A549 (cell line): ENCODE data around the gene ISM1. TPM values are rescaled to one million over a fixed set of nuclear protein-coding genes. Genes with fewer than 3 reads are reported as not detected.

ENCODE experiments used
- ATAC-seq, 2 experiments: fragments of 200-7000 bp in 1 of 2; fragments of >200 bp in 1 of 2; cut with Nextera tagmentation in 1 of 2; cut with Tn5 transposase in 1 of 2; 3 replicates each; pipeline versions ENCODE4 v1.8.0 to v1.9.1; 2018 to 2020; ENCODE audit warnings: mild to moderate bottlenecking in 1 of 2, moderate library complexity in 1 of 2
- CTCF ChIA-PET: fragments of 300-600 bp; sonication (Branson Sonifier 250); formaldehyde crosslinking; extraction: SDS; loops from one replicate; lab custom pipeline; 2021; ENCODE audit warnings: antibody characterized with exemption, inconsistent platforms; lab: Yijun Ruan, JAX
- POLR2A ChIA-PET: fragments of 350-600 bp; formaldehyde crosslinking; extraction: SDS; loops from one replicate; lab custom pipeline; 2021; ENCODE audit warnings: antibody characterized with exemption, inconsistent platforms; lab: Yijun Ruan, JAX
- DNase-seq, 2 experiments: peaks; one replicate each; pipeline versions ENCODE4 v3.0.0 to v3.0.0-alpha.2; 2011 to 2016; ENCODE audit warnings: low read depth in 1 of 2, low spot score in 1 of 2
- FAIRE-seq: peaks from 2 replicates; lab custom pipeline; 2011; peaks lifted over from hg19 to GRCh38; lab: Jason Lieb, UNC
- H3K27ac ChIP-seq, 2 experiments: fragments of >200 bp; sonication (Bioruptor Twin); formaldehyde crosslinking; 3 replicates each; pipeline ENCODE4 v1.5.1; 2016 to 2017
- H3K4me1 ChIP-seq: fragments of >200 bp; sonication (Bioruptor Twin); formaldehyde crosslinking; 3 replicates; pipeline ENCODE4 v1.6.1; 2016
- H3K4me2 ChIP-seq: fragments of >200 bp; sonication (Bioruptor Twin); formaldehyde crosslinking; 3 replicates; pipeline ENCODE4 v1.6.1; 2016
- H3K4me3 ChIP-seq: fragments of >200 bp; sonication (Bioruptor Twin); formaldehyde crosslinking; 3 replicates; pipeline ENCODE4 v1.5.1; 2016
- H3K9me3 ChIP-seq: fragments of >200 bp; sonication (Bioruptor Twin); formaldehyde crosslinking; 3 replicates; pipeline ENCODE4 v1.6.1; 2016
- CBX8 ChIP-seq: fragments of 200-600 bp; sonication (generic); IDR thresholded peaks from 2 replicates; pipeline ENCODE4 v1.6.1; 2016
- E2F6 ChIP-seq: IDR thresholded peaks from 2 replicates; pipeline ENCODE4 v1.6.1; 2012; ENCODE audit warnings: low read depth, borderline replicate concordance
- EHF ChIP-seq: fragments of 250-450 bp; sonication (Bioruptor Pico); IDR thresholded peaks from 2 replicates; pipeline ENCODE4 v1.5.0; 2020; ENCODE audit warnings: mild to moderate bottlenecking
- EHMT2 ChIP-seq: fragments of 200-600 bp; sonication (generic); IDR thresholded peaks from 2 replicates; pipeline ENCODE4 v1.6.1; 2016; ENCODE audit warnings: antibody characterized with exemption, low read depth, mild to moderate bottlenecking, moderate library complexity
- ESRRA ChIP-seq: fragments of 150-350 bp; IDR thresholded peaks from 2 replicates; pipeline ENCODE4 v1.6.1; 2014; ENCODE audit warnings: mild to moderate bottlenecking, low read length, borderline replicate concordance
- HES2 ChIP-seq: fragments of >200 bp; sonication (Bioruptor Twin); formaldehyde crosslinking; IDR thresholded peaks from 2 replicates; pipeline ENCODE4 v1.6.1; 2016
- HMGXB4 ChIP-seq: fragments of 250-450 bp; sonication (Bioruptor Pico); IDR thresholded peaks from 2 replicates; pipeline ENCODE4 v1.5.0; 2021; ENCODE audit warnings: mild to moderate bottlenecking, moderate library complexity, borderline replicate concordance
- HOXB5 ChIP-seq: fragments of 250-450 bp; sonication (Bioruptor Pico); IDR thresholded peaks from 2 replicates; pipeline ENCODE4 v1.5.0; 2020; ENCODE audit warnings: mild to moderate bottlenecking, moderate library complexity
- JUN ChIP-seq, 2 experiments: fragments of >200 bp; sonication (Bioruptor Twin); formaldehyde crosslinking; IDR thresholded peaks; 2 replicates in 1 of 2; 3 replicates in 1 of 2; pipeline ENCODE4 v1.6.1; 2016 to 2017
- JUNB ChIP-seq: fragments of >200 bp; sonication (Bioruptor Twin); formaldehyde crosslinking; IDR thresholded peaks from 2 replicates; pipeline ENCODE4 v1.6.1; 2016
- KDM1A ChIP-seq: fragments of 200-600 bp; sonication (generic); IDR thresholded peaks from 2 replicates; pipeline ENCODE4 v1.6.1; 2016; ENCODE audit warnings: low read depth, mild to moderate bottlenecking
- MAFK ChIP-seq: fragments of 450-650 bp; IDR thresholded peaks from 2 replicates; pipeline ENCODE4 v1.6.1; 2014; ENCODE audit not compliant: partially characterized antibody
- MAX ChIP-seq: IDR thresholded peaks from 2 replicates; pipeline ENCODE4 v1.6.1; 2012
- MAZ ChIP-seq: fragments of 150-350 bp; IDR thresholded peaks from 2 replicates; pipeline ENCODE4 v1.6.1; 2014; ENCODE audit warnings: antibody characterized with exemption, low read depth, low read length, borderline replicate concordance
- MYC ChIP-seq: IDR thresholded peaks from 2 replicates; pipeline ENCODE4 v1.6.1; 2012; ENCODE audit warnings: mild to moderate bottlenecking, inconsistent platforms, low read length, improper control_type of control experiment, borderline replicate concordance
- NPAS2 ChIP-seq: fragments of 250-450 bp; sonication (Bioruptor Pico); IDR thresholded peaks from 2 replicates; pipeline ENCODE4 v1.8.0; 2022; ENCODE audit warnings: mild to moderate bottlenecking, moderate library complexity, borderline replicate concordance
- RAD21 ChIP-seq, 2 experiments: fragments of >200 bp in 1 of 2; sonication (Bioruptor Twin) in 1 of 2; formaldehyde crosslinking in 1 of 2; IDR thresholded peaks in 1 of 2; conservative IDR thresholded peaks in 1 of 2; 2 replicates in 1 of 2; 3 replicates in 1 of 2; pipeline ENCODE4 v1.6.1; 2012 to 2018; ENCODE audit warnings: inconsistent platforms in 1 of 2
- RFX5 ChIP-seq: fragments of 450-650 bp; IDR thresholded peaks from 2 replicates; pipeline ENCODE4 v1.7.1; 2014; ENCODE audit warnings: antibody characterized with exemption, mild to moderate bottlenecking, moderate library complexity
- SMC3 ChIP-seq: fragments of >200 bp; sonication (Bioruptor Twin); formaldehyde crosslinking; IDR thresholded peaks from 3 replicates; pipeline ENCODE4 v1.6.1; 2018; ENCODE audit warnings: inconsistent platforms
- SREBF2 ChIP-seq: fragments of 450-650 bp; IDR thresholded peaks from 2 replicates; pipeline ENCODE4 v1.6.1; 2014; ENCODE audit warnings: mild to moderate bottlenecking, moderate library complexity
- TFCP2L1 ChIP-seq: fragments of 250-450 bp; sonication (Bioruptor Pico); IDR thresholded peaks from 2 replicates; pipeline ENCODE4 v1.5.0; 2021; ENCODE audit warnings: mild to moderate bottlenecking
- TP53 ChIP-seq: fragments of 250-450 bp; sonication (Bioruptor Pico); IDR thresholded peaks from 2 replicates; pipeline ENCODE4 v1.5.0; 2021; ENCODE audit warnings: mild to moderate bottlenecking, moderate library complexity
- ZNF302 ChIP-seq: fragments of 250-450 bp; sonication (Bioruptor Pico); IDR thresholded peaks from 2 replicates; pipeline ENCODE4 v1.9.0; 2021; ENCODE audit warnings: inconsistent platforms, mild to moderate bottlenecking, moderate library complexity
- ZSCAN20 ChIP-seq: fragments of 250-450 bp; sonication (Bioruptor Pico); IDR thresholded peaks from 2 replicates; pipeline ENCODE4 v1.8.0; 2022; ENCODE audit warnings: mild to moderate bottlenecking, moderate library complexity
- WGBS: methylation state at CpG from one replicate; pipeline ENCODE4 v1.1.6; 2017; ENCODE audit errors: missing lambda C conversion rate; 5-methylcytosine and 5-hydroxymethylcytosine counted together
- polyA plus RNA-seq, 4 experiments: library from polyadenylated mRNA; depleted of rRNA in 3 of 4; stranded (reverse); fragments of >200 nt; fragmentation: RNase III in 1 of 4; extraction: RNeasy Plus Mini Kit Qiagen cat#74134 plus additional on column Dnase treatment in 1 of 4; gene quantifications; 2 replicates in 3 of 4; 3 replicates in 1 of 4; pipeline ENCODE4 v1.2.3, GENCODE V29; 2011 to 2017
- TF ChIP-seq, protein P1 (sequence below): IDR thresholded peaks from 2 replicates; pipeline ENCODE4 v1.6.1; 2012
- TF ChIP-seq, protein P2 (sequence below): fragments of 450-650 bp; IDR thresholded peaks from 2 replicates; pipeline ENCODE4 v1.6.1; 2014; ENCODE audit warnings: antibody characterized with exemption

Gene ISM1
- polyA plus RNA-seq, 2 of the 4 experiments (the other 2 are of a cell fraction): 0.18 to 0.39 TPM

- no peak overlapping the region for H3K4me3 ChIP-seq
- no peaks in the 10 kb centered on the region for H3K4me1 ChIP-seq
- DNase-seq: no peak
- WGBS: 17% methylated on average over 1 of the region's 1 CpG
- H3K27ac ChIP-seq: no peak overlapping the region
- no peak overlapping the region for H3K4me2 ChIP-seq
- FAIRE-seq: no peak
- TF ChIP-seq RAD21 (conservative IDR thresholded peaks at IDR 0.05 in 1 of 2, IDR thresholded peaks at IDR 0.05 in 1 of 2) (no peak), RFX5 (no peak), ESRRA (no peak), KDM1A (no peak), E2F6 (no peak), HMGXB4 (no peak), EHF (CRISPR knock-in tag) (no peak), CBX8 (no peak), JUN (IDR thresholded peaks at IDR 0.05) (no peak), MAZ (no peak), HES2 (no peak), ZSCAN20 (CRISPR knock-in tag) (no peak), ZNF302 (CRISPR knock-in tag) (no peak), TFCP2L1 (CRISPR knock-in tag) (no peak), SMC3 (no peak), SREBF2 (no peak)
- TF ChIP-seq, protein P1, sequence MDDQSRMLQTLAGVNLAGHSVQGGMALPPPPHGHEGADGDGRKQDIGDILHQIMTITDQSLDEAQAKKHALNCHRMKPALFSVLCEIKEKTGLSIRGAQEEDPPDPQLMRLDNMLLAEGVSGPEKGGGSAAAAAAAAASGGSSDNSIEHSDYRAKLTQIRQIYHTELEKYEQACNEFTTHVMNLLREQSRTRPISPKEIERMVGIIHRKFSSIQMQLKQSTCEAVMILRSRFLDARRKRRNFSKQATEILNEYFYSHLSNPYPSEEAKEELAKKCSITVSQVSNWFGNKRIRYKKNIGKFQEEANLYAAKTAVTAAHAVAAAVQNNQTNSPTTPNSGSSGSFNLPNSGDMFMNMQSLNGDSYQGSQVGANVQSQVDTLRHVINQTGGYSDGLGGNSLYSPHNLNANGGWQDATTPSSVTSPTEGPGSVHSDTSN: no peak
- TF ChIP-seq, protein P2, sequence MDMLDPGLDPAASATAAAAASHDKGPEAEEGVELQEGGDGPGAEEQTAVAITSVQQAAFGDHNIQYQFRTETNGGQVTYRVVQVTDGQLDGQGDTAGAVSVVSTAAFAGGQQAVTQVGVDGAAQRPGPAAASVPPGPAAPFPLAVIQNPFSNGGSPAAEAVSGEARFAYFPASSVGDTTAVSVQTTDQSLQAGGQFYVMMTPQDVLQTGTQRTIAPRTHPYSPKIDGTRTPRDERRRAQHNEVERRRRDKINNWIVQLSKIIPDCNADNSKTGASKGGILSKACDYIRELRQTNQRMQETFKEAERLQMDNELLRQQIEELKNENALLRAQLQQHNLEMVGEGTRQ: no peak
- no peak for ATAC-seq
- CTCF ChIA-PET: no interaction called here
- POLR2A ChIA-PET: no interaction called here
- no peaks in the 10 kb centered on the region for H3K9me3 ChIP-seq
These were observed 34.3 kb downstream of the ISM1 start for GRCh38 chr20:13255356-13255755.

DNA sequence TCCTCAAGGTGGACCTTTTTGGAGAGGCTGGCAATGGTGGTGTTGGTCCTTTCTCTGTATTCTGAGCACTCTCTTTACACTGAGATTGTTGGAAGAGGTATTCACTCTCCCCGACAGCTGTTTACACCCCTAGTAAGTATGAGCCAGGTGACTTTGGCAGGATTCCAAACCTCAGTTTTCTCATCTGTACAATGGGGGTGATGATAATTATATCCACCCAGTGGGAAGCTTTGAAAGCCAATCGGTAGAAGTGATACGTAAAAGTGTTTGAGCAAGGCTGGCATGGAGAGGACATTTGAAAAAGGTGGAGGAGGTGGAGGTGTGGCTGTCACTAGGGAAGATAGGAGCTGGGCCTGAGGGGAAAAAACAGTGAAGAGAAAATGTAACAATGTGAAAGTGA is 35.5 kb downstream of the ISM1 start:
- 82% methylated on average over 3 of the region's 3 CpGs for WGBS
- ATAC-seq: no peak
- H3K4me1 ChIP-seq: no peaks in the 10 kb centered on the region
- no peak overlapping the region for H3K27ac ChIP-seq
- CTCF ChIA-PET: interaction anchor here (1.0 to 2.8 kb wide), 5 partner anchors 9 to 290 kb away, joined by 3 to 12 read pairs (median 4); no protein-coding TSS in a partner anchor
- no peak overlapping the region for H3K4me3 ChIP-seq
- no peaks in the 10 kb centered on the region for H3K9me3 ChIP-seq
- DNase-seq: no peak
- no peak for FAIRE-seq
- POLR2A ChIA-PET: no interaction called here
- no peak overlapping the region for H3K4me2 ChIP-seq
- TF ChIP-seq EHF (CRISPR knock-in tag): no peak
- TF ChIP-seq, protein P2: no peak
- TF ChIP-seq HOXB5 (CRISPR knock-in tag): no peak
- no peak for TF ChIP-seq TP53 (CRISPR knock-in tag)
- TF ChIP-seq MAX: no peak
- TF ChIP-seq TFCP2L1 (CRISPR knock-in tag): no peak
- TF ChIP-seq CBX8: no peak
- TF ChIP-seq MYC: no peak
- TF ChIP-seq, protein P1: no peak
- TF ChIP-seq NPAS2: no peak
- TF ChIP-seq MAFK: no peak
- no peak for TF ChIP-seq HMGXB4
- TF ChIP-seq JUNB: no peak
- TF ChIP-seq EHMT2: no peak
